HG02678 (cell line): Measurements from ENCODE around the gene GRM8.
A peak's percentile ranks its signal among the peaks of the same experiment; 100 is the strongest.

ENCODE experiments used
- ATAC-seq: cut with Tn5 transposase; IDR thresholded peaks from one replicate; pipeline ENCODE4 v1.9.1; 2021; ENCODE audit warnings: mild to moderate bottlenecking, moderate library complexity; ENCODE audit not compliant: unreplicated experiment

GRM8 gene

GRCh38 chr7:126750207-126750911, 502.4 kb downstream of the GRM8 start:
- ATAC-seq: no peak

- no peak for ATAC-seq
Observed at GRCh38 chr7:126728967-126729366, 523.8 kb downstream of the GRM8 start.

GRCh38 chr7:126727930-126728391, 524.8 kb downstream of the GRM8 start:
- ATAC-seq: no peak

GRCh38 chr7:126723966-126724544, 528.7 kb downstream of the GRM8 start:
- ATAC-seq: no peak

GRCh38 chr7:126720232-126720631, 532.5 kb downstream of the GRM8 start:
- ATAC-seq: peak; percentile 84

GRCh38 chr7:126718419-126718818, 534.3 kb downstream of the GRM8 start:
- ATAC-seq: peak; percentile 37

- no peak for ATAC-seq
Observed at GRCh38 chr7:126716321-126716720, 536.4 kb downstream of the GRM8 start.

- ATAC-seq: no peak
Observed at GRCh38 chr7:126715076-126715475, 537.7 kb downstream of the GRM8 start.

GRCh38 chr7:126702242-126703016, 550.3 kb downstream of the GRM8 start:
- ATAC-seq: peak; percentile 54

- ATAC-seq: peak; percentile 86
Observed at GRCh38 chr7:126700807-126701604, 551.7 kb downstream of the GRM8 start.

- ATAC-seq: no peak
Observed at GRCh38 chr7:126699707-126700106, 553.0 kb downstream of the GRM8 start.

- no peak for ATAC-seq
Observed at GRCh38 chr7:126698909-126699308, 553.8 kb downstream of the GRM8 start.

- ATAC-seq: no peak
Observed at GRCh38 chr7:126698446-126698845, 554.3 kb downstream of the GRM8 start.

GRCh38 chr7:126696256-126697038, 556.3 kb downstream of the GRM8 start:
- peak; percentile 33 for ATAC-seq

GRCh38 chr7:126690848-126691751, 561.6 kb downstream of the GRM8 start:
- no peak for ATAC-seq

GRCh38 chr7:126690104-126690503, 562.6 kb downstream of the GRM8 start:
- no peak for ATAC-seq

GRCh38 chr7:126689037-126689436, 563.7 kb downstream of the GRM8 start:
- ATAC-seq: no peak

GRCh38 chr7:126686474-126686873, 566.3 kb downstream of the GRM8 start:
- ATAC-seq: no peak

- no peak for ATAC-seq
Observed at GRCh38 chr7:126685596-126685995, 567.1 kb downstream of the GRM8 start.
